ENCODE results near the gene CEP164.

The CEP164 gene

DNA sequence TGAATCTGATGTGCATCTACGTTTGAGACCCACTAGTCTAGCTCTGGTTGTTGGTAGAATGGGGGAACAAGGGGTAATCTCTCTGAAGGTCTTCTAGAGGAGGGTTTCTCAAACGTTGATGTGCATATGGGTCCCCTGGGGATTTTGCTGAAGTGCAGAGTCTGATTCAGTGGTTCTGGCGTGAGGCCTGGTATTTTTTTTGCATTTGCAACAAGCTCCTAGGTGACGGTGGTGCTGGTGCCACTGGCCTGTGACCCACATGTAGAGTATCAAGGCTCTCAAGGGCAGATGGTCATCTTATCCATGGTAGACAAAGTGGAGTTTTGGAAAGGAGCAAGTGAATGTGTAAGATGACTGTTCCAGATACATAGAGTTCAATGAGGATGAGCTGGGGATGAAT is 97.1 kb downstream of the CEP164 start:
- no peak for DNase-seq

GRCh38 chr11:117425679-117426296 is 98.1 kb downstream of the CEP164 start:
- no peak for DNase-seq

DNA sequence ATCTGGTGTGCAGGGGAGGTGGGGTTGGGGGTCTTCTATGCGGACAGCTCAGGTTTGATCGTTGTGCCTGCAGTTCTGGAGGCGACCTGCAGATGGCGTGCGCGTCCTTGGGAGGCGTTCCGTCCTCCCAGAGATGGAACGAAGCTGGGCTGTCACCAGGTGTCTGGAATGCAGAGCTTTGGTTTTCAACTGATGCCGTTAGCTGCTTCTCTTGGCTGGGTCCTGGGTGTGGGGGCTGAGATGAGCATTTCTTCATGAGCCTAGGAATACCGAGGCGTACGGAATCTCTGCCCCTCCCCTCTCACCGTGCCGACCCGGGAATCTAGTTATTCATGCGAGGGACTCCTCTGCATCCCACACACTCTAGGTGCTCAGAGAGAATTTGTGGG is 98.6 kb downstream of the CEP164 start:
- peak; percentile 13 for DNase-seq

GRCh38 chr11:117426941-117427340 is 99.3 kb downstream of the CEP164 start:
- DNase-seq, result no peak

DNA sequence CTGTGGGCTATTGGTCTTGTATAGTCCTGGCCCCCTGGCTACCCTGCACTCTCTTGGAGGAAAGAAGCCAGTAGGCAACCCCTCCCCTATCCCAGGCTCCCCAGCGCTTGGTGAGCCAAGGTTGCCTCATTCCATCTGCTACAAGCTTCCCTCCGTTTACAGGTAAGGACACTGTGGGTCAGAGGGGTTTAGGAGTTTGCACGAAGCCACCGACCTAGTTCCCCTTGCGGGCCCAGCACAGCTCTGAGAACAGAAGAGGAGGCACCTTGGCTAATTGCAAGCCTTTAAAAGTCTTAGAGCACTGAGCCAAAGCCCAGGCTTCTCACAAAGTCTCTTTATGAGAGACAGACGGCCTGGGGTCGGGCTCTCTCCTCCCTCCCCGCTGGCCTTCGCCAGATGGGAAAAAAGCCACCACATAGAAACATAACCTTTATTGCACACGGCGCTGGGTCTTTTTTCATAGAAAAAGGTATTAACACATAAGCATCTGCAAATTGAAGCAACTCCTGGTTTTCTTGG is 99.8 kb downstream of the CEP164 start:
- no peak for DNase-seq

- no peak for DNase-seq
Measured at GRCh38 chr11:117428186-117428855, 100.7 kb downstream of the CEP164 start.

GRCh38 chr11:117428856-117429229 is 101.2 kb downstream of the CEP164 start:
- no peak for DNase-seq

DNA sequence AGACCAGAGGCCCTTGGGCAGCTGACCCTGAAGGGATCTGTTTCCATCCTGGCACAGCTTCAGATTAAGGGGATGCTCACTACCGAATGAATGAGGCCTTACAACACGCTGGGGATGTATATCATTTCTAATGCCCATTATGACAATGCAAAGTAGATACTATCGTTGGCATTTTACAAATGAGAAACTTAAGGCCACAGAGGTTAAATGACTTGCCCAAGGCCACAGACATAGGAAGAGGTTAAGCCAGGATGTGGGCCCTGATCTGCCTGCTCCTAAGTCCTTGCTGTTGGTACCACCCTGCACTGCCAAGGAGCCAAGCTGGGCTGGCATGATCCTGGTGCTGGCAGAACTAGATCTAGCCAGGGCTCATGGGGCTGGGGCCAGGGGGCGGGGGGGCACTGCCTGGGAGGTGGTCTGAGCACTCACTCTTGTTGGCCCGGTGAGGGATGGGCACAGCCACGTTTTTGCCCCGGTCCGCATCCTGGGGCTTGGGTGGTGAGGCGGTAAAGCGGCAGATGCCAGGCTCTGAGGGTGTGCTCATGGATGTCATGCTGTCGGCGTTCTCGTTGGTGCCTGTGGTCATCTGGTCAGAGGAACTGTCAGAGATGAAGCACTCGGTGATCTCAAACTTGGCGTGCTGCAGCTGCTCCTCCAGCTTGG is 102.8 kb downstream of the CEP164 start:
- no peak for DNase-seq

GRCh38 chr11:117431436-117431835 is 103.8 kb downstream of the CEP164 start:
- no peak for DNase-seq

DNA sequence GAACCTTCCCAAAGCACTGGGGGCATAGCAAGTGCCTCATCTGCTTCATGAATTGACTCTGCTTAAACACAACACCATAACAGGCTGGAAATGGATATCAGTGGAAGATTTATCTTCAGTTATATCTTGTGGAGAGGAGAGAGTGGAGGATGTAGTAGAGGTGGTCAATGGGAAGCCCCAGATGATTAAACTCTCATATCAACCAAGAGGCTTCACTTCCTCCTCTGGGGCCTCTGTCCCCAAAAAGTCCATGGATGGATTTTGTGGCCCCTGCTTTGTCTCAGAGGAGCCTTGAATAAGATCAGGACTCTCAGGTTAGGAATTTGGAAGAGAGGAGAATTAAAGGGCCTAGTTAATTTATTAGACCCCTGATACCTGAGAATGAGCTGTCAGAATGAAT is 106.1 kb downstream of the CEP164 start:
- no peak for DNase-seq

- DNase-seq, result no peak
Measured at GRCh38 chr11:117434481-117434880, 106.8 kb downstream of the CEP164 start.

GRCh38 chr11:117435326-117435725 is 107.7 kb downstream of the CEP164 start:
- no peak for DNase-seq

GRCh38 chr11:117437041-117437790 is 109.6 kb downstream of the CEP164 start:
- DNase-seq, result no peak

DNA sequence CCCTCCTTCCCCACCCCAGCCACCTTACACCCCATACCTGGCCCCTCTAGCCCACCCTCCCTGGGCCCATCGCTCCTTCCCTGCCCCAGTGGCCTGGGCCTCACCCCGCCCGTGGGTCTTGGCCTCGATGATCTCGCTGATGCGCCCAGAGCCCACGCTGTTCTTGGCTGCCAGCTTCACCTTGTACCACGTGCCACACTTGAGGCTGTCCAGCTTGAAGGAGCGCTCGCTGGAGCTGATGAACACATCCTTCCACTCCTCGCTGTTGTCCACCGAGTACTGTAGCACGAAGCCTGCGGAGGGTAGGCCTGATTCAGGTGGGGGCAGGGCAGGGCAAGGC is 110.1 kb downstream of the CEP164 start:
- no peak for DNase-seq

DNA sequence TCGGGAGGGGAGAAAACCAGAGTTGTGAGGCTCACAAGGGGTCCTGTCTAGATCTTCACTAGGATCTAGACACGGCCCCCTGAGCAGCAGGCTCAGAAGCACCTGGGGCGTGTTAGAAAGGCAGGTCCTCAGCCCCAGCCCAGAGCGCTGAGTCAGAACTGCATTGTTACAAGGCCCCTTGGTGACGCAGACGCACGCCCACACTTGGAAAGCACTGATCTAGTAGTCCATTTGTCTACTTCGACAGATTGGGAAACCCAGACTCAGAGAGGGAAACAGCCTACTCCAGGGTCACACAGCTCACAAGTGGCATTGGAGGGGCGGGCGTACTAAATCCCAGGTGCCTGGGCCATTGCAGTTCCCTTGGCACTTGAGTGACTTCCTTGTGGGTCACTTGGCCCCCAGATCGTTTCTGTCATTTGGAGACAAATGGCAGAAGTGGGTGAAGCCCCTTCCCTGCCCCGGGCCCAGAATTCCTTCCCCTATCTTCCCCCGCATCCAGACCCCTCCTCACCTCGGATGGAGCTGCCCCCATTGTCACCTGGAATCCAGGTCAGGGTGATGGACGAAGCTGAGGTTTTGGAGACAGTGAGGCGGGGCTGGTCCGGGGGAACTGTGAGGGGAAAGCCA is 110.8 kb downstream of the CEP164 start:
- no peak for DNase-seq

GRCh38 chr11:117439256-117439655 is 111.6 kb downstream of the CEP164 start:
- no peak for DNase-seq

GRCh38 chr11:117440258-117440657 is 112.6 kb downstream of the CEP164 start:
- no peak for DNase-seq

- no peak for DNase-seq
Measured at GRCh38 chr11:117441146-117441975, 113.7 kb downstream of the CEP164 start.

GRCh38 chr11:117442049-117442868 is 114.6 kb downstream of the CEP164 start:
- no peak for DNase-seq

- DNase-seq, result no peak
Measured at GRCh38 chr11:117442869-117443239, 115.2 kb downstream of the CEP164 start.

All from NCI-H1694 treated with DMSO at 0.1 percent for 48 hours (cell line).